Measurements from ENCODE around the gene FBXL16. TPM values are rescaled to one million over a fixed set of nuclear protein-coding genes. Genes with fewer than 3 reads are reported as not detected.

The FBXL16 gene
- total RNA-seq, 1 donor from 2014 or later: 0.17 TPM

DNA sequence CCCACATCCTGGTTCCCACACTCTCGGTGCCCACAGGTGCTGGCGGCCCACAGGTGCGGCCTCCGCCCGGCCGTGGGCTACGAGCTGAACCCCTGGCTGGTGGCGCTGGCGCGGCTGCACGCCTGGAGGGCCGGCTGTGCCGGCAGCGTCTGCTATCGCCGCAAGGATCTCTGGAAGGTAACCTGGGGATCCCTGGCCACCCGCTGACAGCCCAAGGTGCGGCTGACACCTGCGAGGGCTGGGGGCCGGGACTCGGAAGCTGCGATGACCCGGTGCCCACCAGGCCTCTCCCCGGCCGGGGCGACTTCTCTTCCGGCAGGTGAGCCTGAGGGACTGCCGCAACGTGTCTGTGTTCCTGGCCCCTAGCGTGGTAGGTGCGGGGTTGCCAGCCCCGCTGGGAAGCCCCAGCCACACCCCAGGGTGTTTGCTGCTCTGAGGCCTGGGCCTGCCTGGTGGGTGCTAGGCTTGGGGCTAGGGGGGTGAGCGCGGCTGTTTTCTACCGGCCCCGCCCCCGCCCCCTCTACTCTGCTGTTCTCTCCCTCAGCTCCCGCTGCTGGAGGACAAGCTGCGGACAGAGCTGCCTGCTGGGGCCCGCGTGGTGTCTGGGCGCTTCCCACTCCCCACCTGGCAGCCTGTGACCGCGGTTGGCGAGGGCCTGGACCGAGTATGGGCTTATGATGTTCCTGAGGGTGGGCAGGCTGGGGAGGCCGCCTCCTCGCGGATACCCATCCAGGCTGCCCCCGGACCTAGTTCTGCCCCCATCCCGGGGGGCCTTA lies 16.4 kb upstream of the FBXL16 start:
- Histone ChIP-seq H3K4me3 (ENCODE audit: low read depth, low read length) (peak overlapping the region; percentile 80), H3K27me3 (ENCODE audit: control insufficient read depth, insufficient read depth, low read length) (no peaks in the 10 kb centered on the region), H3K36me3 (ENCODE audit: control insufficient read depth, insufficient read depth, low read length) (no peaks in the 10 kb centered on the region)
- no peak for DNase-seq (ENCODE audit: low read depth)
- TF ChIP-seq, protein P1, sequence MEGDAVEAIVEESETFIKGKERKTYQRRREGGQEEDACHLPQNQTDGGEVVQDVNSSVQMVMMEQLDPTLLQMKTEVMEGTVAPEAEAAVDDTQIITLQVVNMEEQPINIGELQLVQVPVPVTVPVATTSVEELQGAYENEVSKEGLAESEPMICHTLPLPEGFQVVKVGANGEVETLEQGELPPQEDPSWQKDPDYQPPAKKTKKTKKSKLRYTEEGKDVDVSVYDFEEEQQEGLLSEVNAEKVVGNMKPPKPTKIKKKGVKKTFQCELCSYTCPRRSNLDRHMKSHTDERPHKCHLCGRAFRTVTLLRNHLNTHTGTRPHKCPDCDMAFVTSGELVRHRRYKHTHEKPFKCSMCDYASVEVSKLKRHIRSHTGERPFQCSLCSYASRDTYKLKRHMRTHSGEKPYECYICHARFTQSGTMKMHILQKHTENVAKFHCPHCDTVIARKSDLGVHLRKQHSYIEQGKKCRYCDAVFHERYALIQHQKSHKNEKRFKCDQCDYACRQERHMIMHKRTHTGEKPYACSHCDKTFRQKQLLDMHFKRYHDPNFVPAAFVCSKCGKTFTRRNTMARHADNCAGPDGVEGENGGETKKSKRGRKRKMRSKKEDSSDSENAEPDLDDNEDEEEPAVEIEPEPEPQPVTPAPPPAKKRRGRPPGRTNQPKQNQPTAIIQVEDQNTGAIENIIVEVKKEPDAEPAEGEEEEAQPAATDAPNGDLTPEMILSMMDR (IDR thresholded peaks at IDR 0.05; ENCODE audit: insufficient read depth, low read length, poor library complexity, severe bottlenecking): no peak

DNA sequence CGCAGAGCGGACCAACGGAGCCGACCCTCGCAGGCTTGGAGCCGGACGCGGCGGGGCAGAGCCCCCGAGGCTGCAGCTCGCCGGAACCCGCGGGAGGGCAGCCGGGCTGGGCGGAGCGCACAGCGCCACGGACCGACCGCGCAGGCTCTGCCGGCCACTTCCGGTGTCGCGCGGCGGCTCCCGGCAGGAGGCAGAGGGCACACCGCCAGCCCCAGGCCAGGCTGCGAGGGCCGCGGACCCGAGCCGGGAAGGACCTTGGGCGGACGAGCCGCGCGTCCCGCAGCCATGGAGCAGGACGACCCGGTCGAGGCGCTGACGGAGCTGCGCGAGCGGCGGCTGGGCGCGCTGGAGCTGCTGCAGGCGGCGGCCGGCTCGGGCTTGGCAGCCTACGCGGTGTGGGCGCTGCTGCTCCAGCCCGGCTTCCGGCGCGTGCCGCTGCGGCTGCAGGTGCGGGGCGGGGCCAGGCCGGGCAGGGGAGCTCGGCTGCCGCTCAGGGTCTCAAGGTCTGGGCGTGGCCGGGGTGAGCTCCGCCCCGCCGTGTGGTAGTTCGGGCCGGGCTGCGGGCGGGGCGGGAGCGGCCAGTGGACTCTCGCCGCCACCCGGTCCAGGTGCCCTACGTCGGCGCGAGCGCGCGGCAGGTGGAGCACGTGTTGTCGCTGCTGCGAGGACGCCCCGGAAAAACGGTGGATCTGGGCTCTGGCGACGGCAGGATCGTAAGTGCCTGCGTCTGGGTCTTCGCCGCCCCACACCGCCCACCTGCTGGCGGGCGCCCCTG lies 15.6 kb upstream of the FBXL16 start, which contains the start of gene ANTKMT:
Gene ANTKMT (plus strand): TSS at position 157 of the 775 bp plus-strand sequence. CDS start 129 bp downstream, at position 286.
- no peak for DNase-seq (ENCODE audit: low read depth)
- TF ChIP-seq, protein P1 (IDR thresholded peaks at IDR 0.05; ENCODE audit: insufficient read depth, low read length, poor library complexity, severe bottlenecking): no peak
- Histone ChIP-seq H3K27me3 (ENCODE audit: control insufficient read depth, insufficient read depth, low read length) (no peaks in the 10 kb centered on the region), H3K4me3 (ENCODE audit: low read depth, low read length) (peak within 1 kb of the TSS; percentile 80), H3K36me3 (ENCODE audit: control insufficient read depth, insufficient read depth, low read length) (no peaks in the 10 kb centered on the region)

DNA sequence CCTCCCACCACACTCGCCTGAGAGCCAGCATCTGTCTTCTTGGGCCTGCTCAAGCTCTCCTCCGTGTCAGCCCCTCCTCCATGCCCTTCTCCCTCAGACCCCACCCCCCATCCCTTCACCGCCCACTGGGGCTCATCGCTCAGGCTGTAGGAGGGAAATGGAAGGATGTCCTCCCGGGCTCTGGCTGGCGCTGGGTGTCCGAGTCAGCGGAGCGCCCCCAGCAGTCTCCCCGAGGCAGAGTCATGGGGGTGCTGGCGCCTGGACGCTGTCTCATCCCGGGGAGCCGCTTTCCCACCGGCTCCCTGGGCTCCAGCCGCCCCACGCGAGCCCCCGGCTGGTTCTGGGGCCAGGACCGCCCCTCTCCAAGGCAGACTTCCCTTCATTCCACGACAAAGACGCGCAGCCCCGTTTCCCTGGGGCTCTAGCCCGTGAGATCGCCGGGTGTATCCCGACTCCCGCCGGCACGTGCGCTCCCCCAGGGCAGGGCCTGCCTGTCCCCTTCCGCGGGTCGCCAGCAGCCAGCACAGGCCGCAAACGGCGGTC lies 14.9 kb upstream of the FBXL16 start:
- no peak for DNase-seq (ENCODE audit: low read depth)
- Histone ChIP-seq H3K36me3 (ENCODE audit: control insufficient read depth, insufficient read depth, low read length) (no peaks in the 10 kb centered on the region), H3K27me3 (ENCODE audit: control insufficient read depth, insufficient read depth, low read length) (no peaks in the 10 kb centered on the region), H3K4me3 (ENCODE audit: low read depth, low read length) (peak overlapping the region; percentile 80)
- TF ChIP-seq, protein P1 (IDR thresholded peaks at IDR 0.05; ENCODE audit: insufficient read depth, low read length, poor library complexity, severe bottlenecking): no peak

DNA sequence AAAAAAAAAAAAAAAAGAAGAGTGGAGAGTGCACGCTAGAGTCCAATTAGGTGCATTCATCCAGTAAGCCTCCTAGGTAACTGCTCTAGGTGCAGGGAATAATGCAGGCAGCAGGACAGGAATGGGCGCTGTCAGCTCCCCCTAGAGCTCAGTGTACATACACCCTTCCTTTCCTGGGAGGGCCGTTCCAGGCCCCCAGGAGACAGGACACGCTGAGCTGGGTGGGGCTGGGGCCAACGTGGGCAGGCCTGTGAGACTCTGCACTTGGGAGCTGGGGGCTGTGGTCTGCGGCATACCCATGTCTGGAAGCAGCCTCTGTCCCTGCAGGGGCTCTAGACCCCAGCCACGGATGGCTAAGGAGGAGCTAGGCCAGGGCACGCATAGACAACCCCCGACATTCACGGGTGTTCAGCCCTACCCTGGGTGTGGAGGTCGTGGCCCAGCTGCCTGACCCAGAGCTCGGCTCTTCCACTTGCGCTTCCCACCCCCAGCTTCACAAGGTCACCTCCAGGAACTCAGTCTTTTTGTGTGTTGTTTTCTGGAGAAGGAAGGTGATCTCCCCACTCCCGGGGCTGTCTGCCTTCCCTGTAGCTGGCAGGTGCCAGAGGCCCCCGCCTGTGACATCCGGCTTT lies 14.3 kb upstream of the FBXL16 start:
- H3K27me3 ChIP-seq (ENCODE audit: control insufficient read depth, insufficient read depth, low read length): no peaks in the 10 kb centered on the region
- TF ChIP-seq, protein P1 (IDR thresholded peaks at IDR 0.05; ENCODE audit: insufficient read depth, low read length, poor library complexity, severe bottlenecking): peak; percentile 53
- peak overlapping the region; percentile 80 for H3K4me3 ChIP-seq (ENCODE audit: low read depth, low read length)
- H3K36me3 ChIP-seq (ENCODE audit: control insufficient read depth, insufficient read depth, low read length): no peaks in the 10 kb centered on the region
- no peak for DNase-seq (ENCODE audit: low read depth)

DNA sequence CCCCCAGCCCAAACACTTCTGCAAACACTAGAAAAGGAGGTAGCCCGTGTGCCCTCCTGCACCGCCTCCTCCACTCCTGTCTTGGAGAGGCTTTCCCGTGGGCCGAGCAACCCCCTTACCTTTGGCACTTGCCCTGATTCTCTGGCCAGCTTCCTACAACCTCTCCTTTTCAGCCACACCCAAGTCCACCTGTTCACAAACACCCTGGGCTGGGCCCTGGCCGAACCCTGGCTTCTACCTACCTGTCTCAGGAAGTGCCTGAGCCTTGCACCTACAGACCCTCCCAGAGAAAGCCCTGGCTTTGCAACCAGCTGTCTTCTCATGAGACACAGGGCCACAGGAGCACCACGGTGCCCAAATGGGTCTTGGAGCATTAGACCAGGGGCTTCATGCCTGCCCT lies 13.3 kb upstream of the FBXL16 start:
- TF ChIP-seq, protein P1 (IDR thresholded peaks at IDR 0.05; ENCODE audit: insufficient read depth, low read length, poor library complexity, severe bottlenecking): no peak
- Histone ChIP-seq H3K36me3 (ENCODE audit: control insufficient read depth, insufficient read depth, low read length) (no peaks in the 10 kb centered on the region), H3K27me3 (ENCODE audit: control insufficient read depth, insufficient read depth, low read length) (no peaks in the 10 kb centered on the region), H3K4me3 (ENCODE audit: low read depth, low read length) (no peak overlapping the region)
- DNase-seq (ENCODE audit: low read depth): no peak
